Karpas-422 (cell line): Measurements from ENCODE around the gene PCGF5. TPM values are rescaled to one million over a fixed set of nuclear protein-coding genes. Genes with fewer than 3 reads are reported as not detected.

Source experiments
- DNase-seq: peaks from one replicate; pipeline ENCODE4 v3.0.0-alpha.2; 2015
- H2AFZ ChIP-seq: fragments of 200-600 bp; sonication (generic); 2 replicates; pipeline ENCODE4 v1.6.1; 2014; ENCODE audit warnings: antibody characterized with exemption, low read length, mixed read lengths
- H3K27ac ChIP-seq: fragments of 200-600 bp; sonication (generic); 2 replicates; pipeline ENCODE4 v1.5.1; 2014; ENCODE audit warnings: mild to moderate bottlenecking, low read length, moderate library complexity
- H3K27me3 ChIP-seq: fragments of 200-600 bp; sonication (generic); 2 replicates; pipeline ENCODE4 v1.6.1; 2014; ENCODE audit warnings: low read length, mixed read lengths
- H3K36me3 ChIP-seq: fragments of 200-600 bp; sonication (generic); 2 replicates; pipeline ENCODE4 v1.6.1; 2014; ENCODE audit warnings: low read length, mixed read lengths; ENCODE audit not compliant: insufficient read depth
- H3K4me1 ChIP-seq: fragments of 200-600 bp; sonication (generic); 2 replicates; pipeline ENCODE4 v1.6.1; 2014; ENCODE audit warnings: mild to moderate bottlenecking, low read length, mixed read lengths
- H3K4me2 ChIP-seq: fragments of 200-600 bp; sonication (generic); 2 replicates; pipeline ENCODE4 v1.6.1; 2014; ENCODE audit warnings: low read length, low read depth, mild to moderate bottlenecking; ENCODE audit not compliant: poor library complexity, severe bottlenecking
- H3K4me3 ChIP-seq: fragments of 200-600 bp; sonication (generic); 2 replicates; pipeline ENCODE4 v1.5.1; 2014; ENCODE audit warnings: mild to moderate bottlenecking, antibody characterized with exemption, low read length, mixed read lengths
- H3K79me2 ChIP-seq: fragments of 200-600 bp; sonication (generic); 2 replicates; pipeline ENCODE4 v1.6.1; 2014; ENCODE audit warnings: mild to moderate bottlenecking, low read length, mixed read lengths
- H3K9ac ChIP-seq: fragments of 200-600 bp; sonication (generic); 2 replicates; pipeline ENCODE4 v1.6.0; 2014; ENCODE audit warnings: low read length
- H3K9me2 ChIP-seq: fragments of 200-600 bp; sonication (generic), shearing (Covaris generic); replicated peaks from 2 replicates; pipeline ENCODE4 v1.6.0; 2014; ENCODE audit warnings: mild to moderate bottlenecking, low read length, moderate library complexity; ENCODE audit not compliant: insufficient read depth
- H3K9me3 ChIP-seq: fragments of 300-700, 200-600 bp; sonication (generic); 2 replicates; pipeline ENCODE4 v1.6.1; 2014; ENCODE audit warnings: low read length, mixed read lengths
- H4K20me1 ChIP-seq: fragments of 200-600 bp; sonication (generic); 2 replicates; pipeline ENCODE4 v1.6.1; 2014; ENCODE audit warnings: mild to moderate bottlenecking, antibody characterized with exemption, low read length, low read depth; ENCODE audit not compliant: insufficient read depth
- total RNA-seq: library from RNA; depleted of rRNA; stranded (reverse); fragments of >200 nt; shearing (Covaris generic); gene quantifications from 2 replicates; pipeline ENCODE4 v1.2.3, GENCODE V29; 2014; ENCODE audit warnings: low replicate concordance

The PCGF5 gene
- total RNA-seq, 1 experiment from 2014 or later = 4.0 TPM

DNA sequence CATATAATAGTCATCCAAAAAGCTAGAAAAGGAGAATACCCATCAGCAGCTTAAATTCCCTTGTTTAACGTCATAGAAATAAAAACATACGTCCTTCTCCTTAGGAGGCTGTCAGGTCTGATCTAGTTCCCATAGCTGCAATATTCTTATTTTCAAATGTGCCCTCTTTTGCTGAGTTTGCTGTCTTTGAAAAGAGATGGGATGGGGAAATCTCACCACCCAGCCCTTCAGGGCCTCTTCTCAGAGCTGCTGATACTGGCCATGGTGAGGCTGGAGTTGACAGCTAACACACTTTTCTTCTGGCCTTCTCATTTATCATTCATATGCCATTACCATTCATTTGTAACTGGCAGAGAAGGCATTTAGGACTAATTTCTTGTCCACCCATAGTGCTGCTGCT lies 5.1 kb upstream of the PCGF5 start:
- no peak overlapping the region for H3K27ac ChIP-seq
- H3K9me3 ChIP-seq = no peaks in the 10 kb centered on the region
- no peaks in the 10 kb centered on the region for H3K36me3 ChIP-seq
- no peaks in the 10 kb centered on the region for H3K27me3 ChIP-seq
- no peaks in the 10 kb centered on the region for H3K9me2 ChIP-seq
- no peaks in the 10 kb centered on the region for H4K20me1 ChIP-seq
- no peaks in the 10 kb centered on the region for H3K79me2 ChIP-seq
- no peak overlapping the region for H3K4me2 ChIP-seq
- H3K4me3 ChIP-seq = no peak overlapping the region
- no peak for DNase-seq
- H3K9ac ChIP-seq = no peak overlapping the region
- peaks cover 3% of the 10 kb centered on the region; the same call in 1 of the 2 replicates for H3K4me1 ChIP-seq
- no peak overlapping the region for H2AFZ ChIP-seq

DNA sequence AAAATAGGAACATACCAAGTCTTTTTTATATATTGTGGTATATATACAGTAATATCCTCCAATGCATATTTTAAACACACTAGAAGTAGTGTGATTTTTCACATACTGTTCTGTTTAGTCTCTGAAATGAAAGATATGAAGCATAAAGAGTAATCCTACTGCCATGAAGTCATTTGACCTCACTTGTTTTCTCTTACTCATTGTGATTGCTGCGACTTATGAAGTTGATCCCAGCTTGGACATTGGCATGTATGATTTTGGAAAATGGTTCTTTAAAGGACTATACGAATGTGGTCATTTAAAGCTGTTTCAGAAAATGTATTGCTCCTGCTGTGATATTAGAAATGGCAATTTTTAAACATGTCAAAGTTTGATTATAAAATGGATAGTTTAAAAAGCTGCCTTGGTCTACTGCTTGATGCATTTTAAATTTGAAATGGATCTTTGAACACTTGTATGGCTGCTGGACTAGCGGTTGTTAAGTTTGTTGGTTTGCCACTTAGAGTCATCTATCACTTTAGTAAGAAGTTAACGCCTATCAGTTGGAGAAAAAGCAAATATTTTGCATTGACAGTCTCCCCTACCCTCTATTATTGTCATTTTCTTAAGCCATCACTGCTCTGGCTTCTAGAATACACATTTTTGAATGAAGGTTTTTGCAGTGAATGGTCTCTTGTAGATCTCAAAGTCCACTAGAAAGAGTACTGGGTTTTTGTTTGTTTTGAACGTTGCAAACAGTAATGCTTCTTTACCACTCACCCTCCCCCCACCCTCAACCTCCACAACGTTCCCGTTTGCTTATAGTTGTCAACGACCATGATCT lies 881 bp upstream of the PCGF5 start:
- Histone ChIP-seq H3K79me2 (no peaks in the 10 kb centered on the region), H2AFZ (no peak overlapping the region), H3K9me2 (no peaks in the 10 kb centered on the region), H4K20me1 (no peaks in the 10 kb centered on the region), H3K36me3 (no peaks in the 10 kb centered on the region), H3K4me2 (peak overlapping the region; percentile 35), H3K4me1 (peaks cover 9% of the 10 kb centered on the region; the same call in 1 of the 2 replicates), H3K4me3 (no peak overlapping the region), H3K9me3 (no peaks in the 10 kb centered on the region), H3K27me3 (no peaks in the 10 kb centered on the region), H3K27ac (no peak overlapping the region), H3K9ac (no peak overlapping the region)
- no peak for DNase-seq

DNA sequence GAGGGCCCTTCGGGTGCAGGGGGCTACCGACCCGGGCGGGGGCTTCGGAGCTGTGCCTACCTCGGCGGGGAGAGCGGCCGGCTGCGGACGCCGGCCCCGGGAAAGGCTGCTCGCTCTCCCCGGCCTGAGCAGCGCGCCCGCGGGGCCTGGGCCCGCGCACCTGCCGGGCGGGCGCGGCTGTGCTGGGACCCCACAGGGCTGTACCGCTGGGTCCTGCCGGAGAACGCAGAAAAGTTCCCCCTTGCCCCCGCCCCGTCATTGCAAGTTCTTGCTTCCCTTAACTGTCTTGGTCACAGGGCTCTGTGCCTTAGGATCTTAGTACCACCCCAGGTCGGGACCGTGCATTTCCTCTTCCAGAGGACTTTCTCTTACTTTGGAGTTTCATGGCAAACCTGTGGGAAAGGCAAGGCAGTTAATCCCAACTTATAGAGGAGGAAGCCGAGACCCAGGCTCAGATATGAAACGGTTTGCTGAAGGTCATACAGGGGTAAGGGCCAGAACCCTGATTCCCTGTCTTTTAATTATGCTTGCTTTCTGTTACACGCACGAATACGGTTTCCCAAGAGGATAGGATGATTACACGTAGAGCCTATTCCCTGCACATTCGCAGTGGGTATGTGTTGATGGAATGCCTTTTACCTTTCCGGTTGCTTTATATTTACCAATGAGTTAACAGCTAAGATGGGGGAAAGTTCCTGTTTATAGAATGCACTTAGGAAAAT lies 652 bp downstream of the PCGF5 start:
- H4K20me1 ChIP-seq = no peaks in the 10 kb centered on the region
- peak overlapping the region; percentile 77 for H3K4me3 ChIP-seq
- H3K9me3 ChIP-seq = no peaks in the 10 kb centered on the region
- no peaks in the 10 kb centered on the region for H3K9me2 ChIP-seq
- peak overlapping the region; percentile 75 for H3K9ac ChIP-seq
- H3K4me2 ChIP-seq = peak overlapping the region; percentile 78
- no peak overlapping the region for H3K27ac ChIP-seq
- no peak overlapping the region for H2AFZ ChIP-seq
- H3K36me3 ChIP-seq = no peaks in the 10 kb centered on the region
- H3K79me2 ChIP-seq = no peaks in the 10 kb centered on the region
- no peaks in the 10 kb centered on the region for H3K27me3 ChIP-seq
- peaks cover 9% of the 10 kb centered on the region; the same call in 1 of the 2 replicates for H3K4me1 ChIP-seq
- DNase-seq = peak; percentile 50

DNA sequence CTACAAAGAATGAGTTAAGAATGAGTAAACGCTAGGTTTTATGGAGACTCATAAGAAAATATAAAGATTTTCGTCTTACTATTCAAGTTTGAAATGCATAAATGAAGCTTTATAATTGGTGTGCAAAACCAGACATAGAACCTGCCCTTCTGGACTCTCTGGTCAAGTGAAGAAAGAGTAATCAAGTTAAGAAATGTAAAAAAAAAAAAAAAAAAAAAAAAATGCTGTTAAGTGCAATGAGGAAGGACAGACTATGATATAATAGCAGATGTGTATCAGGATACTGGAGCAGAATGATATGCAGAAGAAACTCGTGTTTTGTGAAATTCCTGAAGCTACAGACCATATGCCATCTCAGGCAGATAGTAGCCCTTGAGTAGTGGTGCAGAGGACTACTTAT lies 5.6 kb downstream of the PCGF5 start:
- Histone ChIP-seq H2AFZ (no peak overlapping the region), H3K79me2 (no peaks in the 10 kb centered on the region), H3K4me1 (peaks cover 6% of the 10 kb centered on the region; the same call in 1 of the 2 replicates), H3K36me3 (no peaks in the 10 kb centered on the region), H3K9me3 (no peaks in the 10 kb centered on the region), H3K9ac (no peak overlapping the region), H3K4me3 (no peak overlapping the region), H3K4me2 (no peak overlapping the region), H4K20me1 (no peaks in the 10 kb centered on the region), H3K27me3 (no peaks in the 10 kb centered on the region), H3K9me2 (no peaks in the 10 kb centered on the region), H3K27ac (no peak overlapping the region)
- DNase-seq = no peak

DNA sequence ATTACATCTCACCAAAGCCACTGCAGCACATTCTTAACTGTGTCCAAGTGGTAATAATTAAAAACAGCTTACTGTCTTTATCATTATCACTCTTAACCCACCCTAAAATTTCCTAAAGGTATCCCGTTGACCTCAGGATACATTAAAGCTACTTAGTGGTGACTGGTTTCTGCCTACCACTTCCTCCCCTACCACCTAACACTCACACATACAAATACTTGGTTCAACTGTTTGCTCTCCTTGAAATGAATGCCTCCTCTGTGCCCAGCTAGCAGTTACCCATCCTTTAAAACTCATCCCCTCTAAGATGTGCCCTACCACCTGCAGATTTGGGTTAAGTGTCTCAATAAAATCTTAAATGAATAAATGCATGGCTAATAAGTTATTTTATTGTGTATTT lies 7.1 kb downstream of the PCGF5 start:
- DNase-seq = no peak
- H3K79me2 ChIP-seq = no peaks in the 10 kb centered on the region

DNA sequence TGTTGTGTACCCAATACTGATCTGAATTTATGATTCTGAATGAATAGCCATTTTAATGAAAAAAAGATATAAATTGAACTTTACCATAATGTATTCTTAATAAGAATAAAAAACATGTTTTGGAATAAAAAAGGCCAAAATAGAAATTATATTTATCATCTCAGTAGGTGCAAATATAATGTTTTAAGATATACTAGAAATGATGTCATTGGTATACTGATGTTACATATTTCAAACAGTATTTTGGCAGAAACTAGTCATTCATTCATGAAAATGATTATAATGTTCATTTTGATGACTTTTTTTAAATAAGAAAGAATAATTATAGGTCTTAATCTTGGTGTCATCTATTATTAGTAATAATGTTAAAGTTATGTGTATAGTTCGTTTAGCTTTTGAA lies 9.2 kb downstream of the PCGF5 start:
- Histone ChIP-seq H3K4me1 (no peaks in the 10 kb centered on the region), H3K4me3 (no peak overlapping the region), H3K9ac (no peak overlapping the region), H4K20me1 (no peaks in the 10 kb centered on the region), H3K36me3 (no peaks in the 10 kb centered on the region), H3K27me3 (no peaks in the 10 kb centered on the region), H2AFZ (no peak overlapping the region), H3K9me3 (no peaks in the 10 kb centered on the region), H3K4me2 (no peak overlapping the region), H3K9me2 (no peaks in the 10 kb centered on the region), H3K79me2 (no peaks in the 10 kb centered on the region), H3K27ac (no peak overlapping the region)
- no peak for DNase-seq

More for the DNA sequence above, 7.1 kb downstream of the PCGF5 start:
- H3K27ac ChIP-seq = no peak overlapping the region
- H3K27me3 ChIP-seq = no peaks in the 10 kb centered on the region
- H3K9me2 ChIP-seq = no peaks in the 10 kb centered on the region
- no peaks in the 10 kb centered on the region for H4K20me1 ChIP-seq
- H3K4me2 ChIP-seq = no peak overlapping the region
- H2AFZ ChIP-seq = no peak overlapping the region
- no peak overlapping the region for H3K4me3 ChIP-seq
- H3K9ac ChIP-seq = no peak overlapping the region
- H3K4me1 ChIP-seq = no peaks in the 10 kb centered on the region
- H3K36me3 ChIP-seq = no peaks in the 10 kb centered on the region
- H3K9me3 ChIP-seq = no peaks in the 10 kb centered on the region

DNA sequence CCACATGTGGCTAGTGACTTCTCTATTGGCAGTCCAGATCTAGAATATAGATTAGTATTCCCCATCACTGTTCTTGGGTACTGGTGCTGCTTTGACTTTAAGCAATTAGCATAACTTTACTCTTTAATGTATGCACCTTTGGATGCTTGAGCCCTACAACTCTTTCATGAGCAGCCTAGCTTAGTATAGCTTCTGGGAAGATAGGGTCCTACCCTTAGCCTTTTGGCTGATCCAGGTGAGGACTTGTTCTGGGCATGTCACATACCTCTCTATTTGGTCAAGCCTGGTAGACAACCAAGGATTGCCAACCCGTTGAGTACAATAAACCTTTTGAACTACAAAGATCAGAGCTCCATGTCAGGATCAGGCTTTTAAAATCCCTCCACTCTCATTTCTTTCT lies 17.7 kb downstream of the PCGF5 start:
- no peaks in the 10 kb centered on the region for H4K20me1 ChIP-seq
- H3K4me2 ChIP-seq = no peak overlapping the region
- H3K36me3 ChIP-seq = no peaks in the 10 kb centered on the region
- no peak for DNase-seq
- no peak overlapping the region for H2AFZ ChIP-seq
- no peak overlapping the region for H3K9ac ChIP-seq
- H3K9me2 ChIP-seq = no peaks in the 10 kb centered on the region
- no peaks in the 10 kb centered on the region for H3K9me3 ChIP-seq
- H3K79me2 ChIP-seq = no peaks in the 10 kb centered on the region
- H3K27ac ChIP-seq = no peak overlapping the region
- H3K4me3 ChIP-seq = no peak overlapping the region
- H3K27me3 ChIP-seq = no peaks in the 10 kb centered on the region
- no peaks in the 10 kb centered on the region for H3K4me1 ChIP-seq

DNA sequence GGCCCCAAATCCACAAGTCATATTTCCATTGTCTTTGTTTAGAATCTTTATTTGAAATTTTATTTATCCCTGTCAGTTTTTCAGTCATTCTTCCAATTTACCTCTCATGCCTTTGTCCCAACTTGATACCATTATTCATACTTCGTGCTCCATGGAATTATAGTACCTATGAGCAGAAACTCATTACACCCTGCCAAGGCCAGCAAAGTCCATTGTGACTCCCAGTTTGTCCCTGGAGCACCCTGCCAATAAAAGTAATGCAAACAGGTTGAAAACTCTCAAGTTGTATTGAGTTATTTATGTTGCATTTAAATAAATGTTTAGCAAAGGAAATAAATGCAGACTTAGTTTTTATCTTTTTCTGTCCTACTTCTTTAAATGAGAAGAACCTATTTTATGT lies 19.3 kb downstream of the PCGF5 start:
- Histone ChIP-seq H4K20me1 (no peaks in the 10 kb centered on the region), H3K36me3 (no peaks in the 10 kb centered on the region), H3K9me2 (no peaks in the 10 kb centered on the region), H3K9ac (no peak overlapping the region), H3K4me2 (no peak overlapping the region), H3K9me3 (no peaks in the 10 kb centered on the region), H3K4me1 (no peaks in the 10 kb centered on the region), H3K27me3 (no peaks in the 10 kb centered on the region), H3K27ac (no peak overlapping the region), H2AFZ (no peak overlapping the region), H3K4me3 (no peak overlapping the region), H3K79me2 (no peaks in the 10 kb centered on the region)
- no peak for DNase-seq
